GM19397 (cell line): ENCODE data around the gene HYPK.
"Not testable (repeated sequence)": the region's sequence is repeated elsewhere in the genome, so short reads cannot be mapped to it uniquely, and the experiment has no call there.

Source experiments
- ATAC-seq: cut with Tn5 transposase; IDR thresholded peaks from one replicate; pipeline ENCODE4 v1.9.1; 2021; ENCODE audit warnings: mild to moderate bottlenecking, moderate library complexity; ENCODE audit not compliant: unreplicated experiment

Gene HYPK

GRCh38 chr15:43795197-43795596 is 5.2 kb upstream of the HYPK start:
- no peak for ATAC-seq

DNA sequence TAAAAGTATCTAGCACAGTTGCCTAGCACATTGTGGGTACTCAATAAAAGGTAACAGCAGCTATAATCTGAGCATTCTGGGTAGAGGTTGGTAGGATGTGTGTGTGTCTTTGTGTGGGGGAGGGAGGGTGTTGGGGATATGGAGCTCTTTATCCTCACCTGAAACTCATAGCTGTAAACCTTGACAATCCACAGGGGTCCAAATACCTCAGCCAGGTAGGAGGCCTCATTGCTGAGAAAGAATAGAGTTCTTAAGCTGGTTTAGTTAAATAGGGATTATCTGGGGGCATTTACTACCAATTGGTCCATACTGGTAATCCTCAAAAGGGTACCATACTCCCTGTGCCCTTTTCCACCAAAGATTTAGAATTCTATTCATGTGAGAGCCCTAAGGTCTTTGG is 4.4 kb upstream of the HYPK start:
- no peak for ATAC-seq

DNA sequence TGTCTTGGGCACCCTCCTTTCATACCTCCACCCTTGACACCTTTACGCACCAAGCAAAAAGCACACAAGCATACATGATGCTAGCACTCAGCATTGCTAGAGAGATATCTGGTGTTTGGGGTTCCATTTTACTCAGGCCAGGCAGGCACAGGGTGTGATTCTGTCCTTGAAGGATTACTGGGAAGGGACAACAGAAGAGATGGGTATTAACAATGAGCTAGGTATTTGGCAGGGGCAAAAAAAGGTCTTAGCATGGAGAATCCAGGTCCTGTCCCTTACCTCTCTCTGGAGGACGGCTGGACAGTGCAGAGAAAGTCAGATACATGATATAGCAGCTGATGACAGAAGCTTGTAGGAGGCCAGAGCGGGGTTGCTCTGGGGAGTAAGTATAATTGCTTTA is 3.8 kb upstream of the HYPK start:
- no peak for ATAC-seq

DNA sequence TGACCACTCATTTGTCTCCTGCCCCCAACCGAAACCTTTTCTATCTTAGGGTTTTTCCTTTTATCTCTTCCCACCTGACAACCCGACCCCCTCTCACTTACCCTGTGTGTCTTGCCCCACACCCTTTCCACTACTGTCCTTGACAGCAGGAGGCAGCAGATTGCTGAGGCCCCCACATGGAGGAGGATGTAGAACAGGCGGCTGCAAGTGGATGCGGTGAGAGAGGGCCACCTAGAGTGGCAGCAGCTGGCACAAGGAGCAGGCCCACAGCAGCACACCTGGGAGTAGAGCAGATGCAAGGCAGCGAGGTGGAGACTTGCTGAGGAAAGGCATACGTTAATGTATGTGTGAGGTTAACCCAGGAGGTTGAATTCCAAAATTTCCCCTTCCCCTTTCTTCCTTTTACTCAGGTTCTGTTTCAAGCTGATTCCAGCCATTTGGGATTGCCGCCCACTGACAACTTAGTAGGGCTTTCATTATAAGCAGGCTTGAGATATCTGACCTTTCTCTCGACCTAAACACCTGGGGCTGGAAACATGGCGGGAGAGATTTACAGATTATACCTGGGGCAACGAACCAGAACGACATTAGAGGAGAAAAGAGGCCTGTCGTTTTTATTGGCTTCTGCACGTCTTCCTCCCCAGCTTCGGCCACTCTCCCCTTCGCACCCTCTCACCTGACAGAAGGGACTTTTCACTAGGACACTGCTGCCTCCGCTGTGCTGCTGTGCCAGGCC is 1.0 kb upstream of the HYPK start:
- no peak for ATAC-seq

DNA sequence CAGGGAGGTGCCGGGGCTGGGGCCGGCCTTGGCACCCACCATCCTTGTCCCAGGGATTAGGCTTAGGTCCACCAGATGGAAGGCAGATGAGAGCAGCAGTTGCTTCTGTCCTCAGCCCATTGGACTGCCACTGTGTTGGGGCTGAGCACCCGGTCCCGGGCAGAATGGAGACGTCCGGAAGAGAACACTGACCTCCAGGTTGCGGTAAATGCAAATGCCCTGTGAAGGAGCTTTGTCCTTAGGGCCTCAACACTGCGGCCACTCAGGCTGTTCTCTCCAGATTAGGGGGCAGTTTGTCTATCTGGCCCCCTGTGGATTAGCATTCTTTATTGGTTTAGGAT is 484 bp upstream of the HYPK start, which contains the start of gene SERINC4:
TSS of gene SERINC4 (minus strand) at position 276 of the 341 bp plus-strand sequence. CDS start at position 42, 234 bp downstream.
- no peak for ATAC-seq

GRCh38 chr15:43802676-43803075 is 2.3 kb downstream of the HYPK start:
- ATAC-seq, result not testable (repeated sequence)

GRCh38 chr15:43808435-43808950 is 8.1 kb downstream of the HYPK start:
- ATAC-seq, result no peak

- no peak for ATAC-seq
These were observed 8.7 kb downstream of the HYPK start for GRCh38 chr15:43808960-43809678.

GRCh38 chr15:43815064-43815463 is 14.7 kb downstream of the HYPK start:
- not testable (repeated sequence) for ATAC-seq

DNA sequence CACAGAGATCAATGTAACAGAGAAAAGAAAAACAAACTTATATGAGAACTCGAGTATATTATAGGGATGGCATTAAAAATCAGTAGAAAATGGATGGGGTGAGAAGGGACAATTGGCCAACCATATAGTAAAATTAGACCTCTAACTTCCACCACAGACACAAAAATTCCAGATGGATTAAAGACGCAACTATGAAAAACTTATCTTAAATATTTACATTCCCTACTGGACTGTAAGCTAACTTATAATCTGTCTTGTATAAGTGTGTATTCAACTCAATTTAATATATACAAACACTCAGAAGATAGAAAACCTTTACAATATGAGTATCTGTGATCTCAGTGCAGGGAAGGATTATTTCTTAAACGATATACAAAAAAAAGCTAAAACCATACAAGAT is 21.1 kb downstream of the HYPK start:
- no peak for ATAC-seq

GRCh38 chr15:43824302-43825246 is 24.2 kb downstream of the HYPK start, which contains the start of gene MFAP1:
TSS of gene MFAP1 (minus strand) at chr15:43824690. CDS start at chr15:43824569, 121 bp downstream.
- peak; percentile 77 for ATAC-seq

DNA sequence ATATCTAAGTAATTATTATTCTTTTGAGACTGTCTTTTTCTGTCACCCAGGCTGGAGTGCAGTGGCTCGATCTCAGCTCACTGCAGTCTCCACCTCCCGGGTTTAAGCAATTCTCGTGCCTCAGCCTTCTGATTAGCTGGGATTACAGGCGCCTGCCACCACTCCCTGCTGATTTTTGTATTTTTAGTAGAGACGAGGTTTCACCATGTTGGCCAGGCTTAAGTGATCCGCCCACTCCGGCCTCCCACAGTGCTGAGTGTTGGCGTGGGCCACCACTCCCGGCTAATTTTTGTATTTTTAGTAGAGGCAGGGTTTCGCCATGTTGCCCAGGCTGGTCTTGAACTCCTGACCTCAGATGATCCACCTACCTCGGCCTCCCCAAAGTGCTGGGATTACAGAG is 24.9 kb downstream of the HYPK start:
- ATAC-seq, result not testable (repeated sequence)

- no peak for ATAC-seq
These were observed 25.7 kb downstream of the HYPK start for GRCh38 chr15:43826029-43826507.

GRCh38 chr15:43826508-43827341 is 26.3 kb downstream of the HYPK start, which contains the start of gene WDR76:
TSS of gene WDR76 (plus strand) at chr15:43827002. CDS start at chr15:43827033, 31 bp downstream.
- peak; percentile 53 for ATAC-seq

- ATAC-seq, result no peak
These were observed 27.8 kb downstream of the HYPK start for GRCh38 chr15:43828061-43828657.

DNA sequence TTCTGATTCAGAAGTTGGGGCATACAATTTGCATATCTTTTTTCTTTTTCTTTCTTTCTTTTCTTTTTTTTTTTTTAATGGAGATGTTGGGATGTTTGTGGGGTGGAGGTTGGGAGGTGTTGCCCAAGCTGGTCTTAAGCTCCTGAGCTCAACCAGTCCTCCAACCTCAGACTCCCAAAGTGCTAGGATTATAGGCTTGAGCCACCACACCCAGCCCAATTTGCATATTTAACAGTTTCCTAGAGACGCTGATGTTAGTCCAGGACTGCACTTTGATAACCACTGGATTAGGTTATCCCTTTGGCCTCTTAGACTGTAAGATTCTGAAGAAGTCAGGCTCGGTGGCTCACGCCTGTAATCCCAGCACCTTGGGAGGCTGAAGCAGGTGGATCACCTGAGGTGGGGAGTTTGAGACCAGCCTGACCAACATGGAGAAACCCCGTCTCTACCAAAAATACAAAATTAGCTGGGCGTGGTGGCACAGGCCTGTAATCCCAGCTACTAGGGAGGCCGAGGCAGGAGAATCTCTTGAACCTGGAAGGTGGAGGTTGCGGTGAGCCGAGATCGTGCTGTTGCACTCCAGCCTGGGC is 29.6 kb downstream of the HYPK start:
- not testable (repeated sequence) for ATAC-seq

GRCh38 chr15:43830691-43831275 is 30.4 kb downstream of the HYPK start:
- ATAC-seq, result not testable (repeated sequence)

DNA sequence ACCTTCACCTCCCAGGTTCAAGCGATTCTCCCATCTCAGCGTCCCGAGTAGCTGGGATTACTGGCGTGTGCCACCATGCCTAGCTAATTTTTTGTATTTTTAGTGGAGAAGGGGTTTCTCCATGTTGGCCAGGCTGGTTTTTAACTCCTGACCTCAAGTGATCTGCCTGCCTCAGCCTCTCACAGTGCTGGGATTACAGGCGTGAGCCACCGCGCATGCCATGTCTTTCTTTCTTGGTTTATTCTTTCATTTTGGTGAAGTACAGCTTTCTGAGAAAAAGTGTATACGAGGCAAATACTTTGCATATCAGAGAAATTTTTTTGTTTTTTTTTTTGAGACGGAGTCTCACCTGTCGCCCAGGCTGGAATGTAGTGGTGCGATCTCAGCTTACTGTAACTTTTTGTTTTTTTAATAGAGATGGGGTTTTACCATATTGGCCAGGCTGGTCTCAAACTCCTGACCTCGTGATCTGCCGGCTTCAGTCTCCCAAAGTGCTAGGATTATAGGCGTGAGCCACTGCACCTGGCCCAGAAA is 31.2 kb downstream of the HYPK start:
- ATAC-seq, result not testable (repeated sequence)
